ENCODE data around the gene NUMA1. TPM values are rescaled to one million over a fixed set of nuclear protein-coding genes. Genes with fewer than 3 reads are reported as not detected.
A peak's percentile ranks its signal among the peaks of the same experiment; 100 is the strongest.

Gene NUMA1
- polyA plus RNA-seq, 3 donors: 4.1 to 91.2 (median 12.4) TPM

- H3K4me3 ChIP-seq (replicated peaks in 1 of 3; ENCODE audit: low read depth in 2 of 3, low read length in 3 of 3): no peak overlapping the region
- TF ChIP-seq CTCF (IDR thresholded peaks at IDR 0.05): no peak
- H3K79me2 ChIP-seq (ENCODE audit: insufficient read depth, low read length): no peaks in the 10 kb centered on the region
- no peak for DNase-seq
- no peaks in the 10 kb centered on the region for H3K27me3 ChIP-seq (ENCODE audit: control insufficient read depth in 2 of 2, insufficient read depth in 2 of 2, low read length in 2 of 2)
- peaks cover 0 to 4% (median 3%) of the 10 kb centered on the region in 3 donors for H3K27me3 Mint-ChIP-seq (ENCODE audit: low read depth in 3 of 3)
- peak overlapping the region; percentile 86 to 94 for H3K27ac ChIP-seq (ENCODE audit: low read depth in 1 of 2, low read length in 2 of 2)
- peaks cover 51 to 58% of the 10 kb centered on the region in 2 donors for H3K36me3 Mint-ChIP-seq
- H3K9me3 ChIP-seq (replicated peaks in 1 of 2; ENCODE audit: control insufficient read depth in 1 of 2, insufficient read depth in 1 of 2, low read length in 2 of 2): no peaks in the 10 kb centered on the region
- peaks cover 20 to 30% of the 10 kb centered on the region in 2 donors for H3K36me3 ChIP-seq (replicated peaks in 1 of 2; ENCODE audit: control insufficient read depth in 1 of 2, insufficient read depth in 2 of 2, low read length in 2 of 2)
- H3K4me1 ChIP-seq (ENCODE audit: control insufficient read depth in 1 of 2, insufficient read depth in 2 of 2, low read length in 2 of 2): peaks cover 45 to 49% of the 10 kb centered on the region in 2 donors
- peaks cover 48% of the 10 kb centered on the region for H3K4me1 Mint-ChIP-seq
- intact Hi-C loops (cut with micrococcal nuclease): no loop called here
- H2AFZ ChIP-seq (ENCODE audit: insufficient read depth, low read depth, low read length, poor library complexity, severe bottlenecking): no peak overlapping the region
- H3K9ac ChIP-seq (ENCODE audit: insufficient read depth, low read length, poor library complexity, severe bottlenecking): peak overlapping the region; percentile 27
- H3K9me3 Mint-ChIP-seq: peaks cover 0 to 4% (median 0%) of the 10 kb centered on the region in 7 donors
- peak overlapping the region; percentile 96 to 99 (median 98) for H3K27ac Mint-ChIP-seq
- H4K20me1 ChIP-seq (ENCODE audit: insufficient read depth, low read length): peaks cover 8% of the 10 kb centered on the region
- H3K4me3 Mint-ChIP-seq: no peak overlapping the region
- 95% methylated on average over 3 of the region's 3 CpGs for WGBS (ENCODE audit: insufficient coverage)
- no peak overlapping the region for H3K4me2 ChIP-seq (replicated peaks; ENCODE audit: extremely low read depth, low read length, poor library complexity, severe bottlenecking)
Measured at GRCh38 chr11:71997594-71997993, 82.7 kb downstream of the NUMA1 start.

- no peaks in the 10 kb centered on the region for H3K27me3 ChIP-seq (ENCODE audit: control insufficient read depth in 2 of 2, insufficient read depth in 2 of 2, low read length in 2 of 2)
- no peaks in the 10 kb centered on the region for H3K79me2 ChIP-seq (ENCODE audit: insufficient read depth, low read length)
- H3K4me3 Mint-ChIP-seq: no peak overlapping the region
- no peak overlapping the region for H3K4me3 ChIP-seq (replicated peaks in 1 of 3; ENCODE audit: low read depth in 2 of 3, low read length in 3 of 3)
- peaks cover 3% of the 10 kb centered on the region for H4K20me1 ChIP-seq (ENCODE audit: insufficient read depth, low read length)
- no peaks in the 10 kb centered on the region for H3K9me3 ChIP-seq (replicated peaks in 1 of 2; ENCODE audit: control insufficient read depth in 1 of 2, insufficient read depth in 1 of 2, low read length in 2 of 2)
- no peak overlapping the region for H2AFZ ChIP-seq (ENCODE audit: insufficient read depth, low read depth, low read length, poor library complexity, severe bottlenecking)
- peak; percentile 97 to 100 (median 97) for DNase-seq
- peaks cover 14 to 23% of the 10 kb centered on the region in 2 donors for H3K36me3 ChIP-seq (replicated peaks in 1 of 2; ENCODE audit: control insufficient read depth in 1 of 2, insufficient read depth in 2 of 2, low read length in 2 of 2)
- peaks cover 51 to 56% of the 10 kb centered on the region in 2 donors for H3K4me1 ChIP-seq (ENCODE audit: control insufficient read depth in 1 of 2, insufficient read depth in 2 of 2, low read length in 2 of 2)
- peak overlapping the region; percentile 27 for H3K9ac ChIP-seq (ENCODE audit: insufficient read depth, low read length, poor library complexity, severe bottlenecking)
- peak overlapping the region; percentile 86 to 94 for H3K27ac ChIP-seq (ENCODE audit: low read depth in 1 of 2, low read length in 2 of 2)
- WGBS (ENCODE audit: insufficient coverage): 20% methylated on average over 3 of the region's 8 CpGs
- H3K9me3 Mint-ChIP-seq: peaks cover 0 to 4% (median 0%) of the 10 kb centered on the region in 7 donors
- peaks cover 0 to 4% (median 3%) of the 10 kb centered on the region in 3 donors for H3K27me3 Mint-ChIP-seq (ENCODE audit: low read depth in 3 of 3)
- H3K36me3 Mint-ChIP-seq: peaks cover 44 to 52% of the 10 kb centered on the region in 2 donors
- no peak overlapping the region for H3K4me2 ChIP-seq (replicated peaks; ENCODE audit: extremely low read depth, low read length, poor library complexity, severe bottlenecking)
- peak overlapping the region; percentile 96 to 99 (median 98) for H3K27ac Mint-ChIP-seq
- no peak for TF ChIP-seq CTCF (IDR thresholded peaks at IDR 0.05)
- H3K4me1 Mint-ChIP-seq: peaks cover 54% of the 10 kb centered on the region
- intact Hi-C loops (cut with micrococcal nuclease): no loop called here
Measured at GRCh38 chr11:71996946-71997345, 83.4 kb downstream of the NUMA1 start.
